Natural killer cell (primary cell): ENCODE results near the gene BPIFB4. TPM values are rescaled to one million over a fixed set of nuclear protein-coding genes. Genes with fewer than 3 reads are reported as not detected.
"Not testable (repeated sequence)": the region's sequence is repeated elsewhere in the genome, so short reads cannot be mapped to it uniquely, and the experiment has no call there.

Source experiments
- ATAC-seq, 3 donors: fragments of 150-1000 bp in 2 of 3; fragments of 200-7000 bp in 1 of 3; cut with Tn5 transposase; 1 replicate in 1 of 3; 2 replicates in 2 of 3; pipeline ENCODE4 v1.10.0; 2021; ENCODE audit warnings: mild to moderate bottlenecking in 2 of 3, moderate library complexity in 2 of 3
- DNase-seq, 2 donors: peaks; one replicate each; pipeline versions ENCODE4 v3.0.0 to v3.0.0-alpha.2; 2013 to 2021; ENCODE audit warnings: mixed read lengths in 1 of 2
- H3K27ac ChIP-seq: one replicate; pipeline ENCODE4 v1.5.1; 2013; ENCODE audit warnings: mild to moderate bottlenecking, low read length
- H3K27me3 ChIP-seq: one replicate; pipeline ENCODE4 v1.6.1; 2013; ENCODE audit warnings: low read length; ENCODE audit not compliant: control insufficient read depth, insufficient read depth
- H3K36me3 ChIP-seq: one replicate; pipeline ENCODE4 v1.6.1; 2013; ENCODE audit warnings: low read length; ENCODE audit not compliant: control insufficient read depth, insufficient read depth
- H3K4me1 ChIP-seq: one replicate; pipeline ENCODE4 v1.6.1; 2013; ENCODE audit warnings: low read length; ENCODE audit not compliant: control insufficient read depth, insufficient read depth
- H3K4me3 ChIP-seq: one replicate; pipeline ENCODE4 v1.5.1; 2013; ENCODE audit warnings: low read length
- H3K9me3 ChIP-seq: one replicate; pipeline ENCODE4 v1.6.1; 2013; ENCODE audit warnings: low read length; ENCODE audit not compliant: control insufficient read depth, insufficient read depth
- H3K27ac Mint-ChIP-seq, 2 donors: one replicate each; pipeline ENCODE4 v1.8.0; 2022; ENCODE audit warnings: mild to moderate bottlenecking in 2 of 2, mixed read lengths in 2 of 2, moderate library complexity in 1 of 2
- H3K27me3 Mint-ChIP-seq, 2 donors: one replicate each; pipeline ENCODE4 v1.8.0; 2022; ENCODE audit warnings: low read depth in 2 of 2, mixed read lengths in 2 of 2
- H3K36me3 Mint-ChIP-seq: one replicate; pipeline ENCODE4 v1.8.0; 2022; ENCODE audit warnings: mixed read lengths
- H3K4me1 Mint-ChIP-seq, 2 donors: one replicate each; pipeline ENCODE4 v1.8.0; 2022; ENCODE audit warnings: mixed read lengths in 2 of 2
- H3K4me3 Mint-ChIP-seq: one replicate; pipeline ENCODE4 v1.8.0; 2022; ENCODE audit warnings: mild to moderate bottlenecking, moderate library complexity, mixed read lengths
- H3K9me3 Mint-ChIP-seq, 2 donors: one replicate each; pipeline ENCODE4 v1.8.0; 2022; ENCODE audit warnings: mixed read lengths in 2 of 2
- WGBS: methylation state at CpG from one replicate; pipeline ENCODE4 v1.1.7; 2013; ENCODE audit warnings: missing lambda C conversion rate; ENCODE audit not compliant: insufficient coverage; 5-methylcytosine and 5-hydroxymethylcytosine counted together
- intact Hi-C: fragments of 100-400 bp; cut with micrococcal nuclease; formaldehyde crosslinking; loops from one replicate; pipeline ENCODE4 v1.14.2; 2022
- total RNA-seq, 4 donors: library from RNA; stranded (reverse); fragments of 120-200 nt in 1 of 4; gene quantifications; one replicate each; pipeline versions ENCODE4 v1.2.3 to v1.2.4, GENCODE V29; 2013 to 2022
- TF ChIP-seq, protein P1 (sequence below): fragments of 200-600 bp; IDR thresholded peaks from one replicate; pipeline ENCODE4 v1.8.0; 2022; ENCODE audit warnings: antibody characterized with exemption

Gene BPIFB4
- total RNA-seq, 3 donors from 2014 or later (not counting 1 experiment from before 2014, with no cell fraction given) = not detected

DNA sequence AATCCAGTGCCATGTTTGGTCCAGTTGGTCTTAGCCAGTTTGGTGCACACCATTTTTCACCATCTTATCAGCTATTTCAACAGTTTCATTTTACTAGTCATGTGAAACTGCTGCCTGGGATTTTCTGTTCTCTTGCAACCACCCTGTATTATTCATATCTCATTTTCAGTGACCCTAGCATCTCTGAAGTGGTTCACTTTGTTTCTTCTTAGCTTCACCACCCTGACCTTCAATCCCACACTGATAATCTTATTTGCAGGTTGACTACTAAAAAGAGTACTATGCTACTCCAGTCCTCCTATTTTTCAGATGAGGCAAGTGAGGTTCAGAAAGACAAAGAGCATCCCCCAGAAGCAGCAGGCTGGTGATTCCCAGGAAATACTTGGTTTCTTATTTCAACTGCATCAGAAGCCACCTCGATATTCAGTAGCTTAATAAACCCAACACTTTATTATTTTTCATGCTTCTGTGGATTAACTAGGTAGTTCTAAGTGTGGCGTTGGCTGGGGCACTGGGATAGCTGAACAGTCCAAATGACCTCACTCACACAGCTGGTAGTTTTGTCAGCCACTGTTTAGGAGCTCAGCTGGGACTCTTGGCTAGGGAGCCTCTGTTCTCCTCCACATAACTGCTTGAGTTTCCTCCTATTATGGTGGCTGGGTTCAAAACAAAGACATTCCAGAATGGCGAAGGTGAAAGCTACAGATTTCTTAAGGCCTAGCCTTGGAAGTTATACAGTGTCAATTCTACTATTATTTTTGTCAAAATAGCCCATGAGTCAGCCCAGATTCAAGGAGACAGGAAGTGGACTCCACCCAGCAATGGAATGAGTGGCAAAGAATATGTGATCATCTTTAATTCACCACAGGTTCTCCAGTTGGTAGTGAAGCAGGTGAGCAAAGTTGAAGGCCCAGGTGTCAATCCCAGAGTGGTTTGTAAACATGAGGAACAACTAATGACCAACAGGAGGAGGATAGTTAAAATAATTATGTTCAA is 40.6 kb downstream of the BPIFB4 start:
- ATAC-seq (no peak), DNase-seq (no peak)
- Mint-ChIP-seq H3K9me3 (no peaks in the 10 kb centered on the region), H3K27ac (no peak overlapping the region), H3K27me3 (peaks cover 10 to 33% of the 10 kb centered on the region in 2 donors), H3K36me3 (no peaks in the 10 kb centered on the region), H3K4me1 (peaks cover 0 to 4% of the 10 kb centered on the region in 2 donors), H3K4me3 (no peak overlapping the region)
- no peaks in the 10 kb centered on the region for H3K27me3 ChIP-seq
- H3K4me1 ChIP-seq = no peaks in the 10 kb centered on the region
- H3K9me3 ChIP-seq = no peaks in the 10 kb centered on the region
- TF ChIP-seq, protein P1, sequence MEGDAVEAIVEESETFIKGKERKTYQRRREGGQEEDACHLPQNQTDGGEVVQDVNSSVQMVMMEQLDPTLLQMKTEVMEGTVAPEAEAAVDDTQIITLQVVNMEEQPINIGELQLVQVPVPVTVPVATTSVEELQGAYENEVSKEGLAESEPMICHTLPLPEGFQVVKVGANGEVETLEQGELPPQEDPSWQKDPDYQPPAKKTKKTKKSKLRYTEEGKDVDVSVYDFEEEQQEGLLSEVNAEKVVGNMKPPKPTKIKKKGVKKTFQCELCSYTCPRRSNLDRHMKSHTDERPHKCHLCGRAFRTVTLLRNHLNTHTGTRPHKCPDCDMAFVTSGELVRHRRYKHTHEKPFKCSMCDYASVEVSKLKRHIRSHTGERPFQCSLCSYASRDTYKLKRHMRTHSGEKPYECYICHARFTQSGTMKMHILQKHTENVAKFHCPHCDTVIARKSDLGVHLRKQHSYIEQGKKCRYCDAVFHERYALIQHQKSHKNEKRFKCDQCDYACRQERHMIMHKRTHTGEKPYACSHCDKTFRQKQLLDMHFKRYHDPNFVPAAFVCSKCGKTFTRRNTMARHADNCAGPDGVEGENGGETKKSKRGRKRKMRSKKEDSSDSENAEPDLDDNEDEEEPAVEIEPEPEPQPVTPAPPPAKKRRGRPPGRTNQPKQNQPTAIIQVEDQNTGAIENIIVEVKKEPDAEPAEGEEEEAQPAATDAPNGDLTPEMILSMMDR = no peak
- no peak overlapping the region for H3K4me3 ChIP-seq
- no peak overlapping the region for H3K27ac ChIP-seq
- WGBS = 74% methylated on average over 3 of the region's 3 CpGs
- H3K36me3 ChIP-seq = no peaks in the 10 kb centered on the region
- intact Hi-C loops = no loop called here

DNA sequence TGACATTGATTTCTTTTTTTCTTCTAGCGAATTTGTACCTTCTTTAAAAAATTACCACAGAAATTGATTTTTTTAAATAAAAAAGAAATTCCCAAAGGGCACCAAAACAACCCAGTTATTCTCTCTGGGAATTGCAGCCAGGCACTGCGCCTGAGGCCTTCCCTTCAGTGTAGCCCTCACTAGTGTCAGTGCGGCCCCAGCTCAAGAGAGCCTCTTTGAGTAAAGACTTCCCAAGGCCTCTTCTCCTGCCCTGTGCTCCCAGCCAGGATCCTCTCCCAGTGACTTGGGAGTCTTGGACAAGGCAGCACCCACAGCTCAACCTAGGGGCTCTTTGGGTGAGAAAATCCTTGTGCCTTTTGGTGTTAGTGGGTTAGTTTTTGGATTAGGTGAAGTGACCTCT is 41.5 kb downstream of the BPIFB4 start:
- no peak for ATAC-seq
- no peaks in the 10 kb centered on the region for H3K27me3 ChIP-seq
- H3K9me3 ChIP-seq = no peaks in the 10 kb centered on the region
- no peak overlapping the region for H3K4me3 ChIP-seq
- H3K27me3 Mint-ChIP-seq = peaks cover 14 to 41% of the 10 kb centered on the region in 2 donors
- H3K4me1 Mint-ChIP-seq = peaks cover 0 to 4% of the 10 kb centered on the region in 2 donors
- no peak for DNase-seq
- no peaks in the 10 kb centered on the region for H3K9me3 Mint-ChIP-seq
- 93% methylated on average over 3 of the region's 3 CpGs for WGBS
- H3K36me3 ChIP-seq = no peaks in the 10 kb centered on the region
- no peak overlapping the region for H3K27ac ChIP-seq
- no peak overlapping the region for H3K4me3 Mint-ChIP-seq
- TF ChIP-seq, protein P1 = no peak
- H3K27ac Mint-ChIP-seq = no peak overlapping the region
- intact Hi-C loops = no loop called here
- H3K4me1 ChIP-seq = no peaks in the 10 kb centered on the region
- H3K36me3 Mint-ChIP-seq = no peaks in the 10 kb centered on the region

DNA sequence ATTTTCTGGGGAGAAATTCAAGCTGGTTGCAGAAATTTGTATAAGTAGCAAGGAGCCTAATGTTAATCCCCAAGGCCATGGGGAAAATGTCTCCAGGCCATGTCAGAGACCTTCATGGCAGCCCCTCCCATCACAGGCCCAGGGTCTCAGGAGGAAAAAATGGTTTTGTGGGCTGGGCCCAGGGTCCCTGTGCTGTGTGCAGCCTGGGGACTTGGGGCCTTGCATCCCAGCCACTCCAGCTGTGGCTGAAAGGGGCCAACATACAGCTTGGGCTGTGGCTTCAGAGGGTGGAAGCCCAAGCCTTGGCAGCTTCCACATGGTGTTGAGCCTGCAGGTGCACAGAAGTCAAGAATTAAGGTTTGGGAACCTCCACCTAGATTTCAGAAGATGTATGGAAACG is 42.9 kb downstream of the BPIFB4 start:
- H3K27ac ChIP-seq, H3K4me1 ChIP-seq, intact Hi-C loops, ATAC-seq, H3K4me3 ChIP-seq, H3K36me3 ChIP-seq, H3K9me3 ChIP-seq, H3K9me3 Mint-ChIP-seq, H3K36me3 Mint-ChIP-seq, H3K4me3 Mint-ChIP-seq, H3K27ac Mint-ChIP-seq, H3K27me3 ChIP-seq, DNase-seq, H3K4me1 Mint-ChIP-seq: not testable (repeated sequence)
- 38% methylated on average over 1 of the region's 1 CpG for WGBS
- peaks cover 14 to 43% of the 10 kb centered on the region in 2 donors for H3K27me3 Mint-ChIP-seq

DNA sequence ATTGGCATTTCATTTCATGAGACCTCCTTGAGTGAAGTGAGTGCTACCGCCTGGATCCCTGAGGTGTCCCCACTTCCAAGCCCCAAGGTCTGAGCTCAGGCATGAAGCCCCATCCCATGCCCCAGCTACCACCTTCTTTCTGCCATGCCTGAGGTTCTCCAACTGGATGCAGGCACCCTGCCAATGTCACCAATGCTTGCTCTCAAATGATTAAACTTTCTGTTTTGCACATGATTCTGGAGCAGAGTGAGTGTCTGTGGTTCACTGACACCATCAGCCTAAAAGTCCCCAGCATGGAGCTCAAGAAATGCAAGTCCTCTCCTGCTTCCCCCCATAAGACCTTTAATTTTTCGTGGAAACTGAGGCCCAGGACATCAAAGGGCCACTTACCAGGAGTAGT is 44.8 kb downstream of the BPIFB4 start:
- 65% methylated on average over 2 of the region's 2 CpGs for WGBS
- Histone ChIP-seq H3K4me1 (no peaks in the 10 kb centered on the region), H3K27me3 (no peaks in the 10 kb centered on the region), H3K36me3 (no peaks in the 10 kb centered on the region), H3K4me3 (no peak overlapping the region), H3K27ac (no peak overlapping the region), H3K9me3 (no peaks in the 10 kb centered on the region)
- H3K27ac Mint-ChIP-seq = no peak overlapping the region
- ATAC-seq = no peak
- intact Hi-C loops = no loop called here
- DNase-seq = no peak
- no peak overlapping the region for H3K4me3 Mint-ChIP-seq
- H3K9me3 Mint-ChIP-seq = no peaks in the 10 kb centered on the region
- TF ChIP-seq, protein P1 = no peak
- H3K4me1 Mint-ChIP-seq = peaks cover 0 to 4% of the 10 kb centered on the region in 2 donors
- peaks cover 14 to 31% of the 10 kb centered on the region in 2 donors for H3K27me3 Mint-ChIP-seq
- no peaks in the 10 kb centered on the region for H3K36me3 Mint-ChIP-seq
